GM19438 (cell line): ENCODE data around the gene ZFP92.

Experiments
- ATAC-seq: cut with Tn5 transposase; IDR thresholded peaks from one replicate; pipeline ENCODE4 v1.9.1; 2021; ENCODE audit warnings: low read depth; ENCODE audit not compliant: unreplicated experiment

The ZFP92 gene, protein sequence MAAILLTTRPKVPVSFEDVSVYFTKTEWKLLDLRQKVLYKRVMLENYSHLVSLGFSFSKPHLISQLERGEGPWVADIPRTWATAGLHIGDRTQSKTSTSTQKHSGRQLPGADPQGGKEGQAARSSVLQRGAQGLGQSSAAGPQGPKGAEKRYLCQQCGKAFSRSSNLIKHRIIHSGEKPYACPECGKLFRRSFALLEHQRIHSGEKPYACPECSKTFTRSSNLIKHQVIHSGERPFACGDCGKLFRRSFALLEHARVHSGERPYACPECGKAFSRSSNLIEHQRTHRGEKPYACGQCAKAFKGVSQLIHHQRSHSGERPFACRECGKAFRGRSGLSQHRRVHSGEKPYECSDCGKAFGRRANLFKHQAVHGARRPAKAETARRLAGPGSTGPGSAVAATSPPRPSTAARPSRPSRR

DNA sequence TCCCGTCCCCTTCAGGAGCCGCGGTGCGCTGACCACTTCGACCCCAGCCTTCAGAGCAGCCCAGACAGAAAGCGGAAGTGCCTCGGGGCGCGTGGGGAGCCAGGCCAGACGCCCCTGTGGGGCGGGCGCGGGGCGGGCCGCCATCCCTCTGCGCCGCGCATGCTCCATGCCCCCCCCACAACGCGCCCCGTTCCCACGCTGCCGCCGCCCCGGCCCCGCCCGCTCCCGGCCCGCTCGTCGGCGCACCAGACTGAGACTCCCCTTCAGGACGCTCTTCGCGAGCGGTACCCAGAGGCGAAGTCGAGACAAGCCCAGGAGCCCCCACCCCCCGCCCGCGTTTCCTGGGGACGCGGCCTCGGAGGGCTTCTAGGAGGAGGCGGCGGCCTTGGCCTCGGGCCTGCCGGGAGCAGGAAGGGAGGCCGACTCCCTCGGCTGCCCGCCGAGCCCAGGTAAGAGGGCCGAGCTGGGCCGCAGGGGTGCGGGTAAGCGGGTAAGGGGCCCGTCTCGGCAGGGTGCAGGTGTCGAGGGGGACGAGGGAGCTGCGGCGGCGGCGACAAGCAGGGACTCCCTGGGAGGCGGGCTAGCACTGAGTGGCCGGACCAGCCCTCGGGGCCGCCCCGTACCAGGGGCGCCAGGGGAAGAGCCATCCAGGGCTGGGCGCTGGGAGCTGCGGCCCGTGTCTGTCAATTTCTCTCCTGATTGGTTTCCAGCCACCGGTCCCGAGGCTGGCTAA, at the start of gene ZFP92:
Gene ZFP92 (plus strand): TSS at position 218 of the 733 bp plus-strand sequence. CDS start 6,851 bp downstream, outside the sequence.
- no peak for ATAC-seq

DNA sequence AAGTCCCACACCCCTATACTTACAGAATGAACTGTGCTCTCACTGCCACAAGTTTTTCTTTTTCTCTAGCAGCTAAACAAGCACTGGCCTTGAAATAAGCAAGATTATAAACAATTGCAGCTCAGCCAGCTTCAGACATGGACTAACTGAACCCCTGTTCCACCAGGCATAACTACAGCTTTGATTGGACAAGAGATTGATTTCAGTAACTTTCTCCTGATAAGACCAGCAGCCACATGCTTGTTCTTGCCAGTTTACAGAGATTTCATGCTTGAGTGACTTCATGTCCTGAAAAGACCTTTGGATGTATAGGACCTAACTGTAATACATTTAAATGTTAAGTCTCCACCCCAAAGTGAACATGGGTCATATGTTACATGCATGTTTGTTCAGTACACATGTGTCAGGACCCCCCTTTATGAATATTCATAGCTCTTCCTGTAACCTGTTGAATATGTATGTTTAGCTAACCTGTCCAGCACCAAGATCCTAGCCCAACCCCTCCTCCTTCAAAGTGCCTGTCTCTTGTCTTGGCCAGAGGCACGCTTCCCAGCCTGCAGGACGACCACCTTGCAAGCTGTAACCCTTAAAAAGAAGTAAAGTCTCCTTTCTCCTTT, 49.4 kb upstream of the ZFP92 start:
- ATAC-seq = no peak

DNA sequence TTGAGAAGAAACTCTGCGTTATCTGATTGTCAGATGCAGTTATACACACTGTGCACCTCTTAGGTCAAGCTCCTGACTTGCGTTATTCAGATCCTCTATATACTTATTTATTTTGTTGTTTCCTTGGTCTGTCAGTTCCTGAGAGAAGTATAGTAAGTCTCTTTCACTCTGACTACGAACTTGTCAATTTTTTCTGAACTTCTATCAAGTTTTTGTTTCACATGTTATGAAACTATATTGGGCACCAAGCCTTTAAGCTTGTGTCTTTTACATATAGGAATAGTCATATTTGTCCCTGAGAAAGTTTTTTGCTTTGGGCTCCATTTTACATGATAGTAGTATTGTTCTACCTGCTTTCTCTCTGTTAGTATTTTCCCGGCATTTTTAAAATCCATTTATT, 45.6 kb upstream of the ZFP92 start:
- ATAC-seq = no peak

DNA sequence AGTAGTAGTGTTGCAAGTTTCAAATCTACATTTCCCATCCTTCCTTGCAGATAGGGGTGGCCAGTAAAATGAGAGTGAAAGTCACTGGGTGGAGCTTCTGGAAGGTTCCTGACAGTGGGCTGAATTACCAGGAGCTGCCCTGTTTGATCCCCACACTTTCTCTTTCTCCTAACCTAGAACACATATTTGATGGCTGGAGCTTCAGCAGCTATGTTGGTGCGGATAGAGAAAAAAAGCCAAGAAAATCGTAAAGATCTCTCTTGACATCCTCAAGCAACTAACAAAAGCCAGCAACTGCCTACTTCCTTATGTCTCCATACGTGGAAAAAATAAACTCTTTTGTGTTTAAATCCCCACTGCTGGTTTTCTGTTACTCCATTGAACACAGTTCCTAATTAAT, 45.2 kb upstream of the ZFP92 start:
- no peak for ATAC-seq

DNA sequence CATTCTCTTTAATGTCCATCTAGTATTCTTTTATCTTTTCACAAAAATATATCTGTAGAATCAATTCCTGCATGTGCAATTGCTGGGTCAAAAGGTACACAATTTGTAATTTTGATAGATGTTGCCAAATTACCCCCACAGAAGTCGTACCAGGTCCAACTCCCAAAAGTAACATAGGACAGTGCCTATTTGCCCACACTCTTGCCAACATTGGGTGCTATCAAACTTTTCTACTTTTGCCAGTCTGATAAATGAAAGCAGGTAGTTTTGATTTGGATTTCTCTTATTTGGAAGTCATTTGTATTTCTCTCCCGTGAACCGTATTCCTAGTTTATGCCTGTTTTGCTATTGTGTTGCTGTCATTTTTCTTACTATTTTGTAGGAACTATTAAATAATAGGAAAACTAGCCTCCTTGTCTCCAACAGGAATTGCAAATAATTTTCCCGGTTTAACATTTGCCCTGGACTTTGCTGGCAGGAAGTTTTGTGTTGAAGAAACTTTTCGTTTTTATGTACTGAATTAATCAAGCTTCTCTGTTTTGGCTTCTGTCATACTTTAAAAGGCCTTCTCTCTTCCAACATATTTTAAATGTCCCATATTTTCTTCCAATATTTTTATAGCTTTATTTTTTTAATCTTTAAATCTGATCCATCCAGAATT, 44.3 kb upstream of the ZFP92 start:
- ATAC-seq = no peak

DNA sequence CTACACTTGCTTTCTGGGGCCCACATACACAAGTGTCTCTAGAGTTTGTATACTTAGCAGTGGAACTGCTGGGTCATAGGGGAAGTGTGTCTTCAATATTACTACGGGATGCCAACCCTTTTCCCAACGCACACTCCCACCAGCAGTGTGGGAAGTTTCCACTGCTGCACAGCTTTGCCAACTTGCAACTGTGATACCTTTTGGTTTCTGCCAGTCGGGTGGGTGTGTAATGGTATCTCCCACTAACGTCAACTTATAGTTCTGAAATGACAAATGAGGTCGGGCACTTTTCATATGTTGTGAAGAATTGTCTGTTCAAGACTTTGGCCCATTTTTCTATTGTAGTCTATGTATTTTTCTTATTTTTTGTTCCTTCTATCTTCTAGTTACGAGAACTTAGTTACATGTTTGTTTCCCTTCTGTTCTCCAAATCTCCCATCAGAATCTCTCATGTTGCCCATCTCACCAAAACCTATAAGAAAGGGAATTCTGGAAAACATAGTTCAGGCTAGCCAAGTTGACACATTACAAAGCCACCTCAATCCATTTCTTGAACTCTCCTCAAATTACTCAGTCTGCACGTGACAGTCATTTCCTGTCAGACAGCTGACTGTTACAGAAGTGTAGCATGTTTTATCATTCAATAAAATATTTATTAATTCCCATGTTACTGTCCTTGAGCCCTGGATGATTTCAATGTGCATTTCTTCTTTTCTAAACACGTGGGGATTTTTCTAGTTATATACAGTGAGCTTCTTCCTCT, 40.8 kb upstream of the ZFP92 start:
- ATAC-seq = no peak

DNA sequence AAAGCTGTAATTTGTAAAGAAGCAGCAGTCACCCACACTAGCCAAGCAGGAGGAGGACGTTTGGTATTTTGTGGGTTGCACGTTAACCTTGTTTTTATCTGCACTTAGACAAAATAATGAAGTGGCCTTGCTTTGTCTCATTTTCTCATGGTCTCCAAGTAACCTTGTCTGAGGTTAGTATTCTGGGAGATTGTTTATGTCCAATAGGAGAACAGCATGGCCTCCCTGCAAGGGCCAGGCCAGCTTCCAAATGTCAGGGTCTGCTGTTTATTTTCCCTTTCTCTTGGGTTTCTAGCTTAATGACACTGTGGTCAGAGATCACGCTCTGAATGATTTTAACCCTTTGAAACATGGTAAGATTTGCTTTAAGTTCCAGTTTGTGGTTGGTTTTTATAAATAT, 40.0 kb upstream of the ZFP92 start:
- no peak for ATAC-seq

DNA sequence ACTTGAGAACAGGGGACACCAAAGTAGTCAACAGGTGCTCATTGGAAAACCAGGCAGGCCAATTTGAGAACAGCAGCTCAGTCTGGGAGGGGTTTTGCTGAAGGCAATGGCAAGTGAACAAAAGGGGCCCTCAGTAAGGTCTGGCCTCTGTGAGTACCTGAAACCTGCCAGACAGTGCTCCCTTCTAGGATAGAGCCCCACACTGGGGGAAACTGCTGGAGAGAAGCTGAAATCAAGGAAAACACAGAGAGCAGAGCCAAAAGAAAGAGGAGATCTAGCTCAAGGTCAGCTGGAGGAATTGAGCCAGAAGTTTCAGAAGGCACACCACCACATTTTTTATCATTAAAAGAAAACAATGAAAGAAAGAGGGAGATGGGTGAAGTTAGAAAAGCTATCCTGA, 38.3 kb upstream of the ZFP92 start:
- no peak for ATAC-seq

DNA sequence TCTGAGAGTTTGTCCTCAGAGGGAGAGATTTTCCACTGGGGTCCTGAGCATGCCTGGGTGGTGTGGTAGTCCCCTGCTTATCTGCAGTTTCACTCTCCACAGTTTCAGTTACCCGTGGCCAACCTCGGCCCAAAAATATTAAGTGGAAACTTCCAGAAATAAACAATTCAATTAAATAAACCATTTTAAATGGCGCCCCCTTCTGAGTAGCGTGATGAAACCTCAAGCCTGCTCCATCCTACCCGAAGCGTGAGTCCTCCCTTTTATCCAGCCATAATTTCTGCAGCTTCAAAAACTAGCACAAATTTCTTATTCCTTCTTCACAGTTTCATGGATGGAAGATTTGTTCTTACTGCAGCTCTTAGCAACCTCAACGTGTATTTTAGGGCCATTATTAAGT, 36.8 kb upstream of the ZFP92 start:
- no peak for ATAC-seq

DNA sequence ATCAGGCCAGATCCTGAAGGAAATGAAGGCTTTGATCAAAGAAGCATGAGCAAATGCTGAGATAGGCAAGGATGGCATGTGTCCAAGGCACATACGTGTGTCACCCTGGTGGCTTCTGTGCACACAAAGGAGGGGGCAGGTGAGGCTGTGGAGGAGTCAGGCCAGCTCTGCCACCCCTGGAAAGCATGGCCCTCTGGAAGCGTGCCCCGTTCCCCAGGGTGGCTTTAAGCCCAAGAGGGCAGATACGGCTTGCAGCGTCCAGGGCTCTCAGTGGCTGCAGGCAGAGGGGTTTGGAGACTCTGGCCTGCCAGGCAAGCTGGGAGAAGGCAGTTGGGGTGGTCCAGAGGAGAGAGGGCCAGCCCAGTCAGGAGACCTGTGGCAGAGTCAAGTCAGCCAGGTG, 35.7 kb upstream of the ZFP92 start:
- ATAC-seq = no peak

DNA sequence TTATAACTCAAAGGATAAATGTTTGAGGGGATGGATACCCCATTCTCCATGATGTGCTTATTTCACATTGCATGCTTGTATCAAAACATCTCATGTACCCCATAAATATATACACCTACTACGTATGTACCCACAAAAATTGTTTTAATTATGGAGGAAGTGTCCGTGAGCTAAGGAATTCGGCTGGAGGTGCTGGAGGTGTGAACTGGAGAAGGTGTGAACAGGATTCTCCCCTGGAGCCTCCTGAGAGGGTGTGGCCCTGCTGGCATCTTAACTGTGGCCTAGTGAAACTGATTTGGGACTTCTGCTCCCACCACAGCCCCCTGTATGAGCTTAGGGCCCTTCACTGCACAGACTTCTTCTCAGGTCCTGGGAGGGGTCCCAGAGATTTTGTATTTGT, 33.5 kb upstream of the ZFP92 start:
- no peak for ATAC-seq

DNA sequence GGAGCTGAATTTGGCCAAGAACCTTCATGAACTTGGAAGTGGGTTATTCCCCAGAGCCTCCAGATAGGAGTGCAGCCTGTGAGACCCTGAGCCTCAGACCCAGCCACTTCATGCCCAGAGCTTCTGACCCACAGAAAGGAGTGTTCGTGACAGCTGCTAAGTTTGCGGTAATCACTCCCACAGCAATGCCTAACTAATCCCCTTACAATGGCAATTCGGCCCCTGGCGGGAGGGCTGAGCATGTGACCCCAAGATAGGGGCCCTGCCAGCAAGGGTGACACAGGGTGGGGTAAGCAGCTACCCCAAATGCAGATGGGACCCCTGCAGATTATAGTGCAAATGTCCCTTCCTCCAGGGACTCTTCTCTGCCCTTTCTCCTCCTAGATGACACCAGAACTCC, 32.7 kb upstream of the ZFP92 start:
- no peak for ATAC-seq

DNA sequence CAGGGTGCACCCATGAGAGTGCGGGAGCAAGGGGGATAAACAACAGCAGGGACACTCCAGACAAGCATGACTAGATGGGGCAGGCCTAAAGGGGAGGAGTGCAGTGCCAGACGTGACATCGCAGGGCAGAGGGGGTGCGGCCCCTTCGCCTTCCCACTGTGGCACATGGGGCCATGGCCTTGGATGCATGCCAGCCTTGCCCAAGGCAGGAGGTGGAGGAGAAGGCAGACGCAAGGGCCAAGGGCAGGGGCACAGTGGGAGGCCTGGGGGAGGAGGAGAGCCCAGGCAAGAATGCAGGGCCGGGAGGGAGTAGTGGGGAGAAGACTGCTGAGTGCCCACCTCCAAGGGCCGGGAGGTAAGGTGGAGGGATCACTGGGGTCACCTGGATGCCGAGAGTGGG, 31.8 kb upstream of the ZFP92 start:
- ATAC-seq = no peak

DNA sequence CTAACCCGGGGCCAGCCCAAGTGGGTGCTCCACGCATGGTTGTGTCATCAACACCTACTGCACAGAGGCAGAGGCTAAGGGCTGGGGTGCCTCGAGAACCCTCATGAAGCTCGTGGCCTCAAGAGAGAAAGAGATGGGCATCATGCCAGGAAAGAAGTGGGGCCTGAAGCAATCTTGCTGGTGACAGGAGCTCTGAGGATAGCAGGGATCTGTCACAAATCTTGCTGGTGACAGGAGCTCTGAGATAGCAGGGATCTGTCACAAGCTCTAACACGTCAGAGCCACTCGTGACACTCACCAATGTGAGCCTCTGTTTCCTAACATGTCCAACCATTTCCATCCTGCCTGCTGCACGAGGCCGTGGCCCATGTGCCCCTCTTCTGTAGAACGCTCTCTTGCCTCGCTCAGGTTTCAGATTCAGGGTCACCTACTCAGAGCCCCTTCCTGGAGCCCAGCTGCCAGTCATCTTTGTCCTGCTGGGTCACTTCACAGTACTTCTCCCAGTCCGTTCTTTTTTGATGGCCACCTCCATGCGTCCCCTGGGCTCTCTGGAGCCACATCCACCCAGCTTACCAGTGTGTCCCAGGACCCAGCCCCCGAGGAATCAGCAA, 31.2 kb upstream of the ZFP92 start:
- ATAC-seq = no peak

DNA sequence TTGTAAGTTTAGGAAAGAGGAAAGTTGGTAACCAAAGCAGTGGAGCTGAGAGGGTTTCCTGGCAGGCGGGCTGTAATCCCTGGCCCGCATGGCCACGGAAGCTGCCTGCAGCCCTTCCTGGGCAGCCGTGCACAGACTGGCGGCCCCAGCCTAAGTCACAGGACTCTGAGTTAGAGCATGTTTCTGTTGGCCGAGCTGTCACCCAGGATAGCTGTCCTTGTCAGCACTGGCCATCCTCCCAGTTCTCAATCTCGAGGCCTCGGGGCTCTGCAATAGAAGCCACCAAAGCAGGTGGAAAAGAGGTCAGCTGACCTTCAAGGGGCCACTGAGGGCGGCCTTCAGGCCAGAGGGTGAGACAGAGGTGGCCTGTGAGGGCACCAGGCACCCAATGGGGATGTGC, 30.6 kb upstream of the ZFP92 start:
- no peak for ATAC-seq

DNA sequence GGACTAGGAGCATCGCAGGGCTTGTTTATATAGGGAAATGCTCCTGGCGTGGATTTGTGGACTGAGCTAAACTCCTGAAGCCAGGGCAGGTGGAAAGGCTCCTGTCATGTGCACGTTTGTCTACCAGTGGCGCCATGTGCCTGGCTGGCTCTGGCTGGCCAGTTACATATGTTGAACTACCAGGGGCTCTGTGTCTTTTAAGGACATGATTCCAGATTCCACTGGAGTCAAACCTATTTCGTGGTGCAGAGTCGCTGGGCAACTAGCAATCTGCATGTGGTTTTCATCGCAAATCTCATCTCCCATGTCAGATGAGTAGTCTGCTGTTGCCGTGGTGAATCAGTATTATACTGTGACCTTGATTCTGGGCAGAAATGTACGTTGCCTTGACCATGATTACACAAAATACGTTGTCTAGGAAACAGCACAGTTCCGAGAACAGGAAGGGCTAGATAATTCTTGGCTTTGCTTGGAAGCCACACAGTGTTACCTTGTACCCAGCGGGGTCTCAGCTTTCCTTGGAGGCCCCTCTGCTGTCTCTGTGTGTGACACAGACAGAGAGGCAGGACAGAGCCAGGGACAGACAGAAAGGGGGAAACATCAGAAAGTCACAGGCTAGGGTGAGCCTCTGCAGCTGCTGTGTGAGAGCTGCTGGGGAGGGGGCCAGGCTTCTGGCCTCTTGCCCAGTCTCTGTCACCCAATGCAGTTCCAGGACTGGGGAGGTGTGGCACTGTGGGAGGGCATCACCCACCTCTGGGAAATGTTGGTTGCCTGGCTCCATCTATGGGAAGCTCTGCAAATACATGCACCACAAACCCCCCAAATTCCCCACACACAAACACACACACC, 29.4 kb upstream of the ZFP92 start:
- ATAC-seq = no peak

DNA sequence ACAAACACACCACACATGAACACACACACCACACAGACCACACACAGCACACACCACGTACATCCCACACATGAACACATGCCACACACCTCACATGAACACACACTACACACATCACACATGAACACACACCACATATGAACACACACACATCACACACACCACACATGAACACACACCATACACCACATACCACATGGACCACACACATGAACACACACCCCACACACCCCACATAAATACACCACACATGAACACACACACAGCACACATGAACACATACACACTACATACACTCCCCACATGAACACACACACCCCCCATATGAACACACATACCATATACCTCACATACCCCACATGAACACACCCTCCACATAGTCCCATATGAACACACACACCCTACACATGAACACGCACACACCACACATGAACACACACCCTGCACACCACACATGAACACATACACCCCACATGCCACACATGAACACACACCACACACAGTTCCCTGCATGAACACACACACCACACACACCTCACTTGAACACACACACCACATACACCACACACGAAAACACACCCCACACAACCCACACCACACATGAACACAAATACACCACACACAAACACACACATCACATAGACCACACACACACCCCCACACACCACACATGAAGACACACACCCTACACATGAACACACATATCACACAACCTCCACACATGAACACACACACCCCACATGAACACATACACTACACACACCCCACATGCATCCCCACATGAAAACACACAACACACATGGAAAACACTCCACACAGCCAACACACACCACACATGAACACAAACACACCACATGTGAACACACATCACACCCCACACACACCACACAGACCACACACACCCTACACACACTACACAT, 28.4 kb upstream of the ZFP92 start:
- no peak for ATAC-seq

DNA sequence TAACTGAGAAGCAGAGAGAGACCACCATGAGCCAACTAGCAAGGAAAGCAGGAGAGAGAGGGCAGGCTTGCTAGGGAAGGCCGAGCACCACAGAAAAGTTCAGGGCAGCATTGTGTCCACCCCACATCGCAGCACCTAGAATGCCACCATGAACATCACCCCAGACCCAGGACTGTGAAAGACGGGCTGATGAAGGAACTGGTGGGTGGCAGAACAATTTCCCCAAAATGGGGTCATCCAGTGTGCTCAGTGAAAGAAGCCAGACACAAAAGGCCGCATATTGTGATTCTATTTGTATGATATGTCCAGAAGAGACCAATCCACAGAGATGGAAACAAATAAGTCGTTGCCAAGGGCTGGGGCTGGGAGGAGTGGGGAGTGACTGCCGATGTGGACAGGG, 26.9 kb upstream of the ZFP92 start:
- no peak for ATAC-seq
